Mesothelial cell of epicardium (in vitro differentiated cells): Measurements from ENCODE around the gene ANKRD27. TPM values are rescaled to one million over a fixed set of nuclear protein-coding genes. Genes with fewer than 3 reads are reported as not detected.

Experiments used
- DNase-seq, 2 experiments: peaks; one replicate each; pipeline ENCODE4 v3.0.0; 2021; ENCODE audit warnings: low spot score in 2 of 2; ENCODE audit not compliant: unreplicated experiment in 2 of 2
- H3K27ac Mint-ChIP-seq: 2 replicates; pipeline ENCODE4 v1.8.0; 2021; ENCODE audit warnings: mixed read lengths
- H3K27me3 Mint-ChIP-seq: 2 replicates; pipeline ENCODE4 v1.8.0; 2021; ENCODE audit warnings: low read depth, mixed read lengths
- H3K36me3 Mint-ChIP-seq: 2 replicates; pipeline ENCODE4 v1.8.0; 2021; ENCODE audit warnings: mixed read lengths
- H3K4me1 Mint-ChIP-seq: 2 replicates; pipeline ENCODE4 v1.8.0; 2021; ENCODE audit warnings: mixed read lengths
- H3K4me3 Mint-ChIP-seq: 2 replicates; pipeline ENCODE4 v1.8.0; 2021; ENCODE audit warnings: mild to moderate bottlenecking, moderate library complexity, mixed read lengths
- H3K9me3 Mint-ChIP-seq: 2 replicates; pipeline ENCODE4 v1.8.0; 2021; ENCODE audit warnings: mixed read lengths
- total RNA-seq: library from RNA; stranded (reverse); gene quantifications from 3 replicates; pipeline ENCODE4 v1.2.1, GENCODE V29; 2021
- TF ChIP-seq, protein P1 (sequence below): fragments of 200-600 bp; sonication (generic); IDR thresholded peaks from one replicate; pipeline ENCODE4 v1.5.0; 2021; ENCODE audit warnings: antibody characterized with exemption; ENCODE audit not compliant: unreplicated experiment

Gene ANKRD27
- total RNA-seq, 1 donor from 2014 or later, result 31.8 TPM

- peaks cover 48% of the 10 kb centered on the region for H3K36me3 Mint-ChIP-seq
- no peaks in the 10 kb centered on the region for H3K4me1 Mint-ChIP-seq
- TF ChIP-seq, protein P1, sequence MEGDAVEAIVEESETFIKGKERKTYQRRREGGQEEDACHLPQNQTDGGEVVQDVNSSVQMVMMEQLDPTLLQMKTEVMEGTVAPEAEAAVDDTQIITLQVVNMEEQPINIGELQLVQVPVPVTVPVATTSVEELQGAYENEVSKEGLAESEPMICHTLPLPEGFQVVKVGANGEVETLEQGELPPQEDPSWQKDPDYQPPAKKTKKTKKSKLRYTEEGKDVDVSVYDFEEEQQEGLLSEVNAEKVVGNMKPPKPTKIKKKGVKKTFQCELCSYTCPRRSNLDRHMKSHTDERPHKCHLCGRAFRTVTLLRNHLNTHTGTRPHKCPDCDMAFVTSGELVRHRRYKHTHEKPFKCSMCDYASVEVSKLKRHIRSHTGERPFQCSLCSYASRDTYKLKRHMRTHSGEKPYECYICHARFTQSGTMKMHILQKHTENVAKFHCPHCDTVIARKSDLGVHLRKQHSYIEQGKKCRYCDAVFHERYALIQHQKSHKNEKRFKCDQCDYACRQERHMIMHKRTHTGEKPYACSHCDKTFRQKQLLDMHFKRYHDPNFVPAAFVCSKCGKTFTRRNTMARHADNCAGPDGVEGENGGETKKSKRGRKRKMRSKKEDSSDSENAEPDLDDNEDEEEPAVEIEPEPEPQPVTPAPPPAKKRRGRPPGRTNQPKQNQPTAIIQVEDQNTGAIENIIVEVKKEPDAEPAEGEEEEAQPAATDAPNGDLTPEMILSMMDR, result no peak
- DNase-seq, result no peak
- no peaks in the 10 kb centered on the region for H3K27me3 Mint-ChIP-seq
- no peaks in the 10 kb centered on the region for H3K9me3 Mint-ChIP-seq
- no peak overlapping the region for H3K4me3 Mint-ChIP-seq
- no peak overlapping the region for H3K27ac Mint-ChIP-seq
Observed at GRCh38 chr19:32638625-32639024, 36.4 kb downstream of the ANKRD27 start.

DNA sequence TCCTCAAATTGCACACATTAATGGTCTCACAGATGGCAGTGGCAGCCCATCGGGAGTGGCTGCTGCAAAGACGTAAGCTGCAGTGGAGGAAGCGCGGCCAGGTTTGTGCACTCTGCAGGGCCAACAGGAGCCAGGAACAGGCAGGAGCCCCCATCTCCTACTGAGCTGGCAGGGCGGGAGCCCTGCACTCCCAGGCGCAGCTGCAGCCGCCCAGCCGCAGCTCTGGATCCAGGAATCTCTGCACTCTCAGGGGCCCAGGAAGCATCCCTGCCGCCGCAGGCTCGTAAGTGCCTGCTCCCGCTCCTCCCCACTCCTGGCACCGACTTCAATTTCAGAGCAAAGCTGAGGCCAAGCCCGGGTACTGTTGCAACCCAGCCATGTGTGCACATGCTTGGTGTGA, 37.5 kb downstream of the ANKRD27 start:
- H3K27me3 Mint-ChIP-seq, result no peaks in the 10 kb centered on the region
- H3K4me3 Mint-ChIP-seq, result no peak overlapping the region
- TF ChIP-seq, protein P1, result no peak
- H3K4me1 Mint-ChIP-seq, result no peaks in the 10 kb centered on the region
- H3K36me3 Mint-ChIP-seq, result peaks cover 41% of the 10 kb centered on the region
- no peak overlapping the region for H3K27ac Mint-ChIP-seq
- H3K9me3 Mint-ChIP-seq, result no peaks in the 10 kb centered on the region
- no peak for DNase-seq

DNA sequence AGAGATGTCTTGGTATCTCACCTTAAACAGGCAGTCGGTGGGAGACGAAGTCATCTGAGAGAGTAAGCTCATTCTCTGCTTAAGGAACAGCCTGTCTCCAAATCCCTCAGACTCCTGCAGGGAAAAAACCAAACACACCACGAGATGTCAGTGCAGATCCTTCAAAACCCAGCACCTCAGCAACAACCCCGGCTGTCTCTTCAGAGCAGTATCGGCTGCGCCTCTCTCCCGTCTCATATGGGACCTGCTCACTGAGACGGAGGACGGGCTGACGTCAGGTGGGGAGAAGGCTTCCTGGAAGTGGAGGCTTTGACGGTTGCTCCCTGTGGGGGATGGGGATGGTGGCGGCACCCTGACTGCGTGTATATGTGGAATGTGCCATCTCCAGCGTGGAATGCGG, 43.6 kb downstream of the ANKRD27 start:
- Mint-ChIP-seq H3K4me1 (no peaks in the 10 kb centered on the region), H3K36me3 (peaks cover 16% of the 10 kb centered on the region), H3K9me3 (no peaks in the 10 kb centered on the region), H3K4me3 (no peak overlapping the region), H3K27me3 (no peaks in the 10 kb centered on the region), H3K27ac (no peak overlapping the region)
- DNase-seq, result no peak
- TF ChIP-seq, protein P1, result no peak

DNA sequence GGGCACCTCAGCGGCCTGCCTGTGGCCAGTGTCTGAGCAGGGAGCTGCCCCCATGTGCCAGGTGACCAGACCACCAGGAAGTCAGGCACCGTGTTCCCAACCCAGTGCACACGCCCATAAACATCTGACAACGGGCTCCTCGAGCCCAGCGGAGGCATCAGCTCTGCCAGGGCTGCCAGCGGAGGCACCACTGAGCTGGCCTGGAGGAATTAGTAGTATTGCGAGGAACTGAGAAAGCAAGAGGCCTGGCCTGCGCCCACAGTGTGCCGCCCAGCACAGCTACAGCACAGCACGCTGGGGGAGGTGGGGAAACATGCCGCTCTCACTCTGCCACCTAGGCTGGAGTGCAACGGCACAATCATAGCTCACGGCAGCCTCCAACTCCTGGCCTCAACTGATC, 44.6 kb downstream of the ANKRD27 start:
- Mint-ChIP-seq H3K27me3 (no peaks in the 10 kb centered on the region), H3K4me1 (no peaks in the 10 kb centered on the region), H3K27ac (no peak overlapping the region), H3K9me3 (no peaks in the 10 kb centered on the region), H3K36me3 (peaks cover 20% of the 10 kb centered on the region), H3K4me3 (no peak overlapping the region)
- no peak for DNase-seq
- TF ChIP-seq, protein P1, result no peak

DNA sequence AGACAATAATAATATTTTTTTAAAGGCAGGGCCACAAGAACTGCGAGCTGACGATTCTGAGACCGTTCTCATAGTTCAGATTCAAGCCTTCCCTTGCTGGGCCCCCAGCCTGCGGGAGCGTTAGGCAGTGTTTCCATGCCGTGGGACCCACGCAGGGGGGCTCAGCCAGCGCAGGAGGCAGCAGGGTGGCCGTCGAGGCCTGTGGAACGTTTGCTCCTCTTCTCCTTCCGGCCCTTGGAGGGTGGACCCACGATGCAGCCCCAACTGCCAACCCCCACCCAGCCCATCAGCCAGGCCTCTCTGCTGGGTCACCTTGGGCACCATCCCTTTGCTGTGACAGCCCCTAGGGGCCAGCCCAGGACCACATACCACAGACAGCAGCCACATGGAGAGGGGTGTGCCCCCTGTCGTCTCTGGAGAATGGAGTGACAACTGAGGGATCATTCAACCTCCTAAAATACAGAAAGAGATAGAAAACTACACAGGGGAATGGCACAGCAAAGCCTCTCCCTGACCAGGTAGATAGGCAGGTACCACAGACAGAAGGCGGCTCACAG, 47.2 kb downstream of the ANKRD27 start:
- no peak overlapping the region for H3K27ac Mint-ChIP-seq

More for the DNA sequence above, 47.2 kb downstream of the ANKRD27 start:
- no peak for DNase-seq
- no peaks in the 10 kb centered on the region for H3K4me1 Mint-ChIP-seq
- no peaks in the 10 kb centered on the region for H3K27me3 Mint-ChIP-seq
- TF ChIP-seq, protein P1, result no peak
- H3K36me3 Mint-ChIP-seq, result peaks cover 30% of the 10 kb centered on the region
- no peak overlapping the region for H3K4me3 Mint-ChIP-seq
- no peaks in the 10 kb centered on the region for H3K9me3 Mint-ChIP-seq
